Activated T-helper 1 cell treated with anti-CD3 and anti-CD28 coated beads, Interleukin-2, amount 50 U/mL, for 16 hours (primary cell): ENCODE results near the gene SOWAHB.

Experiments used
- DNase-seq, 2 donors: peaks; one replicate each; pipeline ENCODE4 v3.0.0-alpha.2; 2020; ENCODE audit warnings: low read depth in 1 of 2, low spot score in 1 of 2

SOWAHB gene

DNA sequence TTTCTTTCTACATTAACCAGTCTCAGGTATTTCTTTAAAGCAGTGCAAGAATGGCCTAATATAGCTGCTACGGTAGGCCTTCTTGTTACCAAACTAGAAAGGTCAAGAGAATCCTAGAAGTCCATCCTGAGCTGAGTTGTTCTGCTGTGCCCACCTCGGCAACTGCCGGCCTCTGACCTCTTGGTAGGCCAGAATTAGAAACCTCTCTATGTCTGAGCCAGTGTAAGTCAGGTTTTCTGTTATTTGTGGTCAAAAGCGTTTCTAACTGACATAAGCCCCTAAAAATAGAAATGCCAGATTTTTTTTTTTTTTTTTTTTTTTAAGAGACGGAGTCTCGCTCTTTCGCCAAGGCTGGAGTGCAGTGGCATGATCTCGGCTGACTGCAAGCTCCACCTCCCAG, 43.1 kb downstream of the SOWAHB start:
- no peak for DNase-seq

DNA sequence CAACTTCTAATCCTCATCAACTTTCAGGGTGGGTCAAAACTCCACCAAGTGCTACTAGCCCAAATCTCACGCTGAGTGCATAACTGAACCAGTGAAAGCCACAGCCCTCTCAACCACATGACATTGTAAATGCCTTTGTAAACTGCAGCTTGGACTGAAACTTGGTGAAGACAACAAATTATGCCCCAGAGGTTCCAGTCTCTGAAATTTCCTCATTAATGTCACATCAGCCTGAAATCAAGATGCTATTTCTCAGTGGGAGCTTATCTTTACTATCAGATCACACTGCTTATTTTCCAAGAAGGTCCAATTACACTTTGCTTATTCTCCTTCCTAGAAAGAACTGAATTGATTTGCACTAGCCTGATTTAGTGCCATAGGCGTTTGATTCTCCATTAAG, 46.6 kb downstream of the SOWAHB start:
- DNase-seq = no peak

DNA sequence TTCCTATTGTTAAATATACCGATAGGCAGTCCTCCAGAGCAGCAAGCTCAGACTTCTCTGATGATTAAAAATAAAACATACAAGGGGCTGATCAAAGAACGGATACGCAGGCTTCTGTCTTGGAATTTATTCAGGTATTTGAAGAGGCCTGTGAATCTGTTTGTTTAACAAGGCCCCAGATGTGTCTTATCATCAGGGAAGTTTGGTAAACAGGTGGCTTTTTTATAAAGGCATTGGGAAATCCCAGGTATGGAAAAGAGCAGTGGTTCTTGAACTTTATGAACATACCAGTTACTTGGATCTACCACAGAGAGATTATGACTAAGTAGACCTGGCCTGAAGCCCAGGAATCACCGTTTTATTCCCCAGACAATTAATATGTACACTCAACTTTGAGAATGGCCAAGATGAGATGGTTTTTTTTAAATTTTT, 47.9 kb downstream of the SOWAHB start:
- DNase-seq = no peak
